ENCODE measurements around the gene GCSAML.

The GCSAML gene

GRCh38 chr1:247548769-247549182 is at the start of gene GCSAML:
Gene GCSAML (plus strand): TSS chr1:247549134. CDS start chr1:247549192, 58 bp downstream.
- Histone ChIP-seq H3K4me2 (ENCODE audit: low read length) (no peak within 1 kb of the TSS), H3K9me2 (ENCODE audit: low read depth, low read length) (no peaks in the 10 kb centered on the region), H4K20me1 (ENCODE audit: insufficient read depth, low read length) (no peaks in the 10 kb centered on the region), H3K27me3 (ENCODE audit: insufficient read depth, low read length) (no peaks in the 10 kb centered on the region), H3K4me1 (ENCODE audit: insufficient read depth, low read length, severe bottlenecking) (no peaks in the 10 kb centered on the region), H3K4me3 (ENCODE audit: low read depth, low read length, poor library complexity, severe bottlenecking) (no peak within 1 kb of the TSS), H3K9me3 (ENCODE audit: low read length) (no peaks in the 10 kb centered on the region), H3K27ac (ENCODE audit: low read depth, low read length, poor library complexity, severe bottlenecking) (no peak within 1 kb of the TSS), H3K36me3 (ENCODE audit: insufficient read depth, low read length) (no peaks in the 10 kb centered on the region), H3F3A (ENCODE audit: insufficient read depth, low read length) (no peaks in the 10 kb centered on the region), H3K9ac (ENCODE audit: low read length) (no peak within 1 kb of the TSS), H3K79me2 (ENCODE audit: insufficient read depth, low read length) (no peaks in the 10 kb centered on the region), H2AFZ (ENCODE audit: low read length) (no peak within 1 kb of the TSS)
- TF ChIP-seq CTCF (IDR thresholded peaks at IDR 0.05; ENCODE audit: low read length) (no peak), EZH2 (IDR thresholded peaks at IDR 0.05; ENCODE audit: borderline replicate concordance, low read length) (no peak)

GRCh38 chr1:247500865-247501264 is 48.1 kb upstream of the GCSAML start:
- no peaks in the 10 kb centered on the region for H3K9me3 ChIP-seq (ENCODE audit: low read length)
- TF ChIP-seq EZH2 (IDR thresholded peaks at IDR 0.05; ENCODE audit: borderline replicate concordance, low read length): no peak
- TF ChIP-seq CTCF (IDR thresholded peaks at IDR 0.05; ENCODE audit: low read length): no peak
- H3K4me1 ChIP-seq (ENCODE audit: insufficient read depth, low read length, severe bottlenecking): no peaks in the 10 kb centered on the region
- H3K9me2 ChIP-seq (ENCODE audit: low read depth, low read length): no peaks in the 10 kb centered on the region
- no peak overlapping the region for H3K4me3 ChIP-seq (ENCODE audit: low read depth, low read length, poor library complexity, severe bottlenecking)
- H3K27me3 ChIP-seq (ENCODE audit: insufficient read depth, low read length): no peaks in the 10 kb centered on the region
- H3K36me3 ChIP-seq (ENCODE audit: insufficient read depth, low read length): no peaks in the 10 kb centered on the region
- H3K9ac ChIP-seq (ENCODE audit: low read length): no peak overlapping the region
- H3K27ac ChIP-seq (ENCODE audit: low read depth, low read length, poor library complexity, severe bottlenecking): no peak overlapping the region
- H3K79me2 ChIP-seq (ENCODE audit: insufficient read depth, low read length): no peaks in the 10 kb centered on the region
- H3K4me2 ChIP-seq (ENCODE audit: low read length): no peak overlapping the region
- H4K20me1 ChIP-seq (ENCODE audit: insufficient read depth, low read length): no peaks in the 10 kb centered on the region
- H2AFZ ChIP-seq (ENCODE audit: low read length): no peak overlapping the region
- no peaks in the 10 kb centered on the region for H3F3A ChIP-seq (ENCODE audit: insufficient read depth, low read length)

GRCh38 chr1:247506831-247507230 is 42.1 kb upstream of the GCSAML start:
- Histone ChIP-seq H3K36me3 (ENCODE audit: insufficient read depth, low read length) (no peaks in the 10 kb centered on the region), H3K27ac (ENCODE audit: low read depth, low read length, poor library complexity, severe bottlenecking) (no peak overlapping the region), H3K9me3 (ENCODE audit: low read length) (no peaks in the 10 kb centered on the region), H3K79me2 (ENCODE audit: insufficient read depth, low read length) (no peaks in the 10 kb centered on the region), H3K9ac (ENCODE audit: low read length) (no peak overlapping the region), H3K9me2 (ENCODE audit: low read depth, low read length) (no peaks in the 10 kb centered on the region), H3K27me3 (ENCODE audit: insufficient read depth, low read length) (no peaks in the 10 kb centered on the region), H3K4me3 (ENCODE audit: low read depth, low read length, poor library complexity, severe bottlenecking) (no peak overlapping the region), H3K4me2 (ENCODE audit: low read length) (no peak overlapping the region), H2AFZ (ENCODE audit: low read length) (no peak overlapping the region), H3F3A (ENCODE audit: insufficient read depth, low read length) (no peaks in the 10 kb centered on the region), H3K4me1 (ENCODE audit: insufficient read depth, low read length, severe bottlenecking) (no peaks in the 10 kb centered on the region), H4K20me1 (ENCODE audit: insufficient read depth, low read length) (no peaks in the 10 kb centered on the region)
- TF ChIP-seq EZH2 (IDR thresholded peaks at IDR 0.05; ENCODE audit: borderline replicate concordance, low read length) (no peak), CTCF (IDR thresholded peaks at IDR 0.05; ENCODE audit: low read length) (no peak)
